ENCODE data around the gene GPC6.

GPC6 gene

DNA sequence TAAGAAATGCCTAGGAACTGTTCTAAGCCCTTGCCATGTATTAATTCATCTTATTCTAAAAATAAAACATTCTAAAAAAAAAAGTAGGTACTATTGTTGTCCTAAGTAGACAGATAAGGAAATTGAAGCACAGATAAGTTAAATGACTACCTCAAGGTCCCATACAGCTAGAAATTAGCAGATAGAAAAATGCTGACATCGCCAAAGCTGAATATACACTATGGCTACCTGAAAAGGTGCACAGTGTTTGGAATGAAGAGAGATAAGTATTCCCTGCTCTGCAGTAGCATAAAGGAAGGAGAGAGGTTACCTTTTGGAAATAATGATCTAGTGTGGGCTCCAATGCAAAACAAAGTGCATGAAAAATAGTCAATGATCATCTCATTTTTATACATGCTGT, 1187.5 kb downstream of the GPC6 start:
- Histone ChIP-seq H3K9me3 (ENCODE audit: control insufficient read depth, insufficient read depth, low read depth, low read length) (no peaks in the 10 kb centered on the region), H3K27ac (ENCODE audit: extremely low read depth, low read depth, low read length) (no peak overlapping the region), H3K4me1 (ENCODE audit: control insufficient read depth, insufficient read depth, low read length) (no peaks in the 10 kb centered on the region), H3K4me3 (ENCODE audit: low read depth, low read length) (no peak overlapping the region), H3K36me3 (ENCODE audit: control insufficient read depth in 2 of 2, insufficient read depth in 1 of 2, low read length in 2 of 2) (no peaks in the 10 kb centered on the region)
- CTCF ChIA-PET, result no interaction called here
- POLR2A ChIA-PET, result no interaction called here
- TF ChIP-seq, protein P1, sequence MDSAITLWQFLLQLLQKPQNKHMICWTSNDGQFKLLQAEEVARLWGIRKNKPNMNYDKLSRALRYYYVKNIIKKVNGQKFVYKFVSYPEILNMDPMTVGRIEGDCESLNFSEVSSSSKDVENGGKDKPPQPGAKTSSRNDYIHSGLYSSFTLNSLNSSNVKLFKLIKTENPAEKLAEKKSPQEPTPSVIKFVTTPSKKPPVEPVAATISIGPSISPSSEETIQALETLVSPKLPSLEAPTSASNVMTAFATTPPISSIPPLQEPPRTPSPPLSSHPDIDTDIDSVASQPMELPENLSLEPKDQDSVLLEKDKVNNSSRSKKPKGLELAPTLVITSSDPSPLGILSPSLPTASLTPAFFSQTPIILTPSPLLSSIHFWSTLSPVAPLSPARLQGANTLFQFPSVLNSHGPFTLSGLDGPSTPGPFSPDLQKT (IDR thresholded peaks at IDR 0.05; ENCODE audit: borderline replicate concordance, low read depth, low read length), result no peak
- TF ChIP-seq, protein P2, sequence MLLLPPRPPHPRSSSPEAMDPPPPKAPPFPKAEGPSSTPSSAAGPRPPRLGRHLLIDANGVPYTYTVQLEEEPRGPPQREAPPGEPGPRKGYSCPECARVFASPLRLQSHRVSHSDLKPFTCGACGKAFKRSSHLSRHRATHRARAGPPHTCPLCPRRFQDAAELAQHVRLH (tag by site-specific recombination; IDR thresholded peaks at IDR 0.05), result no peak
- TF ChIP-seq ZNF664 (tag by site-specific recombination; IDR thresholded peaks at IDR 0.05) (no peak), ZNF791 (tag by site-specific recombination; IDR thresholded peaks at IDR 0.05) (no peak), ZNF202 (tag by site-specific recombination; IDR thresholded peaks at IDR 0.05; ENCODE audit: borderline replicate concordance) (no peak), ZNF747 (tag by site-specific recombination; IDR thresholded peaks at IDR 0.05) (no peak), ZNF654 (tag by site-specific recombination; IDR thresholded peaks at IDR 0.05; ENCODE audit: low read depth) (no peak), MEIS1 (CRISPR knock-in tag; IDR thresholded peaks at IDR 0.05; ENCODE audit: borderline replicate concordance) (no peak), ZNF555 (tag by site-specific recombination; conservative IDR thresholded peaks at IDR 0.05) (no peak), ZNF24 (tag by site-specific recombination; IDR thresholded peaks at IDR 0.05) (no peak), ZNF561 (tag by site-specific recombination; IDR thresholded peaks at IDR 0.05; ENCODE audit: borderline replicate concordance) (no peak)
- TF ChIP-seq, protein P3, sequence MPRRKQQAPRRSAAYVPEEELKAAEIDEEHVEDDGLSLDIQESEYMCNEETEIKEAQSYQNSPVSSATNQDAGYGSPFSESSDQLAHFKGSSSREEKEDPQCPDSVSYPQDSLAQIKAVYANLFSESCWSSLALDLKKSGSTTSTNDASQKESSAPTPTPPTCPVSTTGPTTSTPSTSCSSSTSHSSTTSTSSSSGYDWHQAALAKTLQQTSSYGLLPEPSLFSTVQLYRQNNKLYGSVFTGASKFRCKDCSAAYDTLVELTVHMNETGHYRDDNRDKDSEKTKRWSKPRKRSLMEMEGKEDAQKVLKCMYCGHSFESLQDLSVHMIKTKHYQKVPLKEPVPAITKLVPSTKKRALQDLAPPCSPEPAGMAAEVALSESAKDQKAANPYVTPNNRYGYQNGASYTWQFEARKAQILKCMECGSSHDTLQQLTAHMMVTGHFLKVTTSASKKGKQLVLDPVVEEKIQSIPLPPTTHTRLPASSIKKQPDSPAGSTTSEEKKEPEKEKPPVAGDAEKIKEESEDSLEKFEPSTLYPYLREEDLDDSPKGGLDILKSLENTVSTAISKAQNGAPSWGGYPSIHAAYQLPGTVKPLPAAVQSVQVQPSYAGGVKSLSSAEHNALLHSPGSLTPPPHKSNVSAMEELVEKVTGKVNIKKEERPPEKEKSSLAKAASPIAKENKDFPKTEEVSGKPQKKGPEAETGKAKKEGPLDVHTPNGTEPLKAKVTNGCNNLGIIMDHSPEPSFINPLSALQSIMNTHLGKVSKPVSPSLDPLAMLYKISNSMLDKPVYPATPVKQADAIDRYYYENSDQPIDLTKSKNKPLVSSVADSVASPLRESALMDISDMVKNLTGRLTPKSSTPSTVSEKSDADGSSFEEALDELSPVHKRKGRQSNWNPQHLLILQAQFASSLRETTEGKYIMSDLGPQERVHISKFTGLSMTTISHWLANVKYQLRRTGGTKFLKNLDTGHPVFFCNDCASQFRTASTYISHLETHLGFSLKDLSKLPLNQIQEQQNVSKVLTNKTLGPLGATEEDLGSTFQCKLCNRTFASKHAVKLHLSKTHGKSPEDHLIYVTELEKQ (tag by site-specific recombination; IDR thresholded peaks at IDR 0.05; ENCODE audit: borderline replicate concordance), result no peak
- TF ChIP-seq, protein P4, sequence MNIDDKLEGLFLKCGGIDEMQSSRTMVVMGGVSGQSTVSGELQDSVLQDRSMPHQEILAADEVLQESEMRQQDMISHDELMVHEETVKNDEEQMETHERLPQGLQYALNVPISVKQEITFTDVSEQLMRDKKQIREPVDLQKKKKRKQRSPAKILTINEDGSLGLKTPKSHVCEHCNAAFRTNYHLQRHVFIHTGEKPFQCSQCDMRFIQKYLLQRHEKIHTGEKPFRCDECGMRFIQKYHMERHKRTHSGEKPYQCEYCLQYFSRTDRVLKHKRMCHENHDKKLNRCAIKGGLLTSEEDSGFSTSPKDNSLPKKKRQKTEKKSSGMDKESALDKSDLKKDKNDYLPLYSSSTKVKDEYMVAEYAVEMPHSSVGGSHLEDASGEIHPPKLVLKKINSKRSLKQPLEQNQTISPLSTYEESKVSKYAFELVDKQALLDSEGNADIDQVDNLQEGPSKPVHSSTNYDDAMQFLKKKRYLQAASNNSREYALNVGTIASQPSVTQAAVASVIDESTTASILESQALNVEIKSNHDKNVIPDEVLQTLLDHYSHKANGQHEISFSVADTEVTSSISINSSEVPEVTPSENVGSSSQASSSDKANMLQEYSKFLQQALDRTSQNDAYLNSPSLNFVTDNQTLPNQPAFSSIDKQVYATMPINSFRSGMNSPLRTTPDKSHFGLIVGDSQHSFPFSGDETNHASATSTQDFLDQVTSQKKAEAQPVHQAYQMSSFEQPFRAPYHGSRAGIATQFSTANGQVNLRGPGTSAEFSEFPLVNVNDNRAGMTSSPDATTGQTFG (tag by site-specific recombination; IDR thresholded peaks at IDR 0.05; ENCODE audit: borderline replicate concordance), result no peak

DNA sequence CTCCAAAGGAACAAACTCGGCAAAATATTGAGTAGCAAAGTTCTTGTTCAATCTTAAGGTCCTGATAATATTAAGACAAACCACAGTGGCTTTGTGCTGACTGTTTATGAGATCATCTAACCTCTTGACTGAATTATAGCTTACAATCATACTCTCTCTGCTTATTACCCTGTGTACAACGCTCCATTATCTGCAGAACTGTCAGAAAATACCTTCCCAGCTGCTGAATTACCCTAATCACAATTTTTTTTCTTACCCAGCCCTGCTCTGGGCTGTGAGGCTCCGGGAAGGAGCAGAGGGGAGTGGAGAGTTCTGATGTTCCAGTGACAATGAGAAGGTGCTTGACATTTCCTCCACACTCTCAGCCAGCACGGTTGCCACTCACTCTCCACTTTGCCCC, 1188.1 kb downstream of the GPC6 start:
- ChIA-PET CTCF (interaction anchor here (0.6 kb wide), 1 partner anchor 1348 kb away, joined by 3 read pairs; no protein-coding TSS in a partner anchor), POLR2A (no interaction called here)
- no peak overlapping the region for H3K27ac ChIP-seq (ENCODE audit: extremely low read depth, low read depth, low read length)
- H3K9me3 ChIP-seq (ENCODE audit: control insufficient read depth, insufficient read depth, low read depth, low read length), result no peaks in the 10 kb centered on the region
- H3K4me3 ChIP-seq (ENCODE audit: low read depth, low read length), result no peak overlapping the region
- H3K36me3 ChIP-seq (ENCODE audit: control insufficient read depth in 2 of 2, insufficient read depth in 1 of 2, low read length in 2 of 2), result no peaks in the 10 kb centered on the region
- TF ChIP-seq, protein P5, sequence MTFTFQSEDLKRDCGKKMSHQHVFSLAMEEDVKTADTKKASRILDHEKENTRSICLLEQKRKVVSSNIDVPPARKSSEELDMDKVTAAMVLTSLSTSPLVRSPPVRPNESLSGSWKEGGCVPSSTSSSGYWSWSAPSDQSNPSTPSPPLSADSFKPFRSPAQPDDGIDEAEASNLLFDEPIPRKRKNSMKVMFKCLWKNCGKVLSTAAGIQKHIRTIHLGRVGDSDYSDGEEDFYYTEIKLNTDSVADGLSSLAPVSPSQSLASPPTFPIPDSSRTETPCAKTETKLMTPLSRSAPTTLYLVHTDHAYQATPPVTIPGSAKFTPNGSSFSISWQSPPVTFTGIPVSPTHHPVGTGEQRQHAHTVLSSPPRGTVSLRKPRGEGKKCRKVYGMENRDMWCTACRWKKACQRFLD (tag by site-specific recombination; IDR thresholded peaks at IDR 0.05), result no peak
- TF ChIP-seq ZNF555 (tag by site-specific recombination; conservative IDR thresholded peaks at IDR 0.05) (no peak), ZNF433 (tag by site-specific recombination; IDR thresholded peaks at IDR 0.05; ENCODE audit: low read depth) (no peak), ZNF621 (tag by site-specific recombination; IDR thresholded peaks at IDR 0.05) (no peak), HOXD13 (CRISPR knock-in tag; IDR thresholded peaks at IDR 0.05; ENCODE audit: borderline replicate concordance) (no peak), ZEB2 (tag by site-specific recombination; IDR thresholded peaks at IDR 0.05) (no peak), SP7 (tag by site-specific recombination; IDR thresholded peaks at IDR 0.05) (0 out of 2 replicates have a peak, but pooled peaks have one; percentile 19)
- TF ChIP-seq, protein P4 (tag by site-specific recombination; IDR thresholded peaks at IDR 0.05; ENCODE audit: borderline replicate concordance), result no peak
- H3K4me1 ChIP-seq (ENCODE audit: control insufficient read depth, insufficient read depth, low read length), result no peaks in the 10 kb centered on the region
